Gastrocnemius medialis (tissue), 4 donors: ENCODE measurements around the gene UBAP1L. TPM values are rescaled to one million over a fixed set of nuclear protein-coding genes. Genes with fewer than 3 reads are reported as not detected.

Experiments
- ATAC-seq, 2 donors: fragments of 150-250 bp; one replicate each; pipeline ENCODE4 v1.9.1; 2016
- DNase-seq, 2 donors: peaks; one replicate each; pipeline ENCODE4 v3.0.0-alpha.2; 2019
- H3K27ac ChIP-seq, 4 donors: fragments of 200-600 bp; sonication (generic); 1 replicate in 1 of 4; 2 replicates in 3 of 4; pipeline ENCODE4 v1.5.1; 2016 to 2018; ENCODE audit warnings: mild to moderate bottlenecking in 2 of 4, moderate library complexity in 1 of 4
- H3K27me3 ChIP-seq, 3 donors: fragments of 200-600 bp; sonication (generic) in 2 of 3; 1 replicate in 1 of 3; 2 replicates in 2 of 3; pipeline versions ENCODE4 v1.5.1 to v1.6.0; 2016 to 2019; ENCODE audit warnings: mild to moderate bottlenecking in 1 of 3, moderate library complexity in 1 of 3
- H3K36me3 ChIP-seq, 2 donors: fragments of 200-600 bp; sonication (generic) in 1 of 2; one replicate each; pipeline ENCODE4 v1.5.1; 2017 to 2018
- H3K4me1 ChIP-seq, 2 donors: fragments of 200-600 bp; sonication (generic) in 1 of 2; one replicate each; pipeline ENCODE4 v1.5.1; 2016 to 2017; ENCODE audit warnings: mild to moderate bottlenecking in 2 of 2
- H3K4me3 ChIP-seq, 4 donors: fragments of 200-600 bp; sonication (generic) in 3 of 4; 1 replicate in 1 of 4; 2 replicates in 3 of 4; pipeline ENCODE4 v1.5.1; 2016 to 2019; ENCODE audit warnings: mild to moderate bottlenecking in 2 of 4
- H3K9me3 ChIP-seq, 3 donors: fragments of 200-600 bp; sonication (generic) in 2 of 3; 1 replicate in 1 of 3; 2 replicates in 2 of 3; pipeline ENCODE4 v1.5.1; 2016 to 2019
- POLR2A ChIP-seq, 2 donors: fragments of 450-650 bp; IDR thresholded peaks; one replicate each; pipeline ENCODE4 v1.6.1; 2017; ENCODE audit warnings: antibody characterized with exemption in 2 of 2, mild to moderate bottlenecking in 2 of 2, moderate library complexity in 2 of 2
- in situ Hi-C, 4 donors: fragments of 200-750 bp; cut with MboI; loops; one replicate each; pipeline versions ENCODE4 v1.15.0 to v1.8.0; 2017; ENCODE audit warnings: low sequenced_read_pairs in 4 of 4
- intact Hi-C: fragments of 100-400 bp; cut with DNase I; formaldehyde crosslinking; loops from one replicate; pipeline ENCODE4 v1.15.1; 2023; ENCODE audit warnings: low total_unique reads
- total RNA-seq, 4 donors: library from RNA; depleted of rRNA; stranded (reverse); fragments of >200 nt; gene quantifications; one replicate each; pipeline versions ENCODE4 v1.1.0 to v1.2.3, GENCODE V29; 2016
- TF ChIP-seq, protein P1 (sequence below), 5 experiments: fragments of 450-650 bp in 3 of 5; fragments of 200-600 bp in 2 of 5; sonication (generic) in 2 of 5; IDR thresholded peaks in 4 of 5; conservative IDR thresholded peaks in 1 of 5; 1 replicate in 4 of 5; 2 replicates in 1 of 5; pipeline ENCODE4 v1.5.1; 2016 to 2019; ENCODE audit warnings: antibody characterized with exemption in 5 of 5, mild to moderate bottlenecking in 3 of 5, moderate library complexity in 3 of 5

Gene UBAP1L
- total RNA-seq = 1 to 10 TPM in 2 of 4 donors, under 1 TPM in 2; 0.65 to 3.3 (median 1.4) TPM

DNA sequence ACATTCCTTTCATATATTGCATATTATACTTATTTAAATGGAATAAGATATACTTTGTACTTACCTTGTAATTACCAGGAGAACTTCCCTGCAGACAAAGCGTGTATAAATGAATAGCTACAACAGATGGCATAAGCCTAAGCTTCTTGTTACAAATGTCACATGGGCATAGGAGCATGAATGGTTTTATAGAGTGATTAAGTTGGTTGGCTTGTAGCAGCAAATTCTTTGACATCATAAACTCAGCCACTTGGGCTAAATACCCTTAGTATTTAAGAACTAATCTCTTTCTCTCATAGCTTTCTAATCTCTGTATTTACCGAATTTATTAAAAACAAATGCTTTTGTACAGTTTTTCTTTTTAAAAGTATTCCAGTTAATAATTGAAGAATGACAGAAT is at the start of gene UBAP1L:
Gene UBAP1L (minus strand): TSS at position 115 of the 400 bp plus-strand sequence. CDS start 8,985 bp downstream, outside the sequence.
- TF ChIP-seq POLR2A (IDR thresholded peaks at IDR 0.05) = no peak
- TF ChIP-seq, protein P1, sequence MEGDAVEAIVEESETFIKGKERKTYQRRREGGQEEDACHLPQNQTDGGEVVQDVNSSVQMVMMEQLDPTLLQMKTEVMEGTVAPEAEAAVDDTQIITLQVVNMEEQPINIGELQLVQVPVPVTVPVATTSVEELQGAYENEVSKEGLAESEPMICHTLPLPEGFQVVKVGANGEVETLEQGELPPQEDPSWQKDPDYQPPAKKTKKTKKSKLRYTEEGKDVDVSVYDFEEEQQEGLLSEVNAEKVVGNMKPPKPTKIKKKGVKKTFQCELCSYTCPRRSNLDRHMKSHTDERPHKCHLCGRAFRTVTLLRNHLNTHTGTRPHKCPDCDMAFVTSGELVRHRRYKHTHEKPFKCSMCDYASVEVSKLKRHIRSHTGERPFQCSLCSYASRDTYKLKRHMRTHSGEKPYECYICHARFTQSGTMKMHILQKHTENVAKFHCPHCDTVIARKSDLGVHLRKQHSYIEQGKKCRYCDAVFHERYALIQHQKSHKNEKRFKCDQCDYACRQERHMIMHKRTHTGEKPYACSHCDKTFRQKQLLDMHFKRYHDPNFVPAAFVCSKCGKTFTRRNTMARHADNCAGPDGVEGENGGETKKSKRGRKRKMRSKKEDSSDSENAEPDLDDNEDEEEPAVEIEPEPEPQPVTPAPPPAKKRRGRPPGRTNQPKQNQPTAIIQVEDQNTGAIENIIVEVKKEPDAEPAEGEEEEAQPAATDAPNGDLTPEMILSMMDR (IDR thresholded peaks at IDR 0.05 in 4 of 5, conservative IDR thresholded peaks at IDR 0.05 in 1 of 5) = no peak
- H3K36me3 ChIP-seq = peaks cover 2 to 56% of the 10 kb centered on the region in 2 donors
- intact Hi-C loops = no loop called here

GRCh38 chr15:65164139-65164538 is 49.1 kb upstream of the UBAP1L start:
- Histone ChIP-seq H3K4me1 (peaks cover 23 to 26% of the 10 kb centered on the region in 2 donors), H3K4me3 (no peak overlapping the region), H3K27ac (peak overlapping the region in 3 of 4 donors; percentile 2 to 66 (median 45)), H3K27me3 (no peaks in the 10 kb centered on the region), H3K36me3 (peaks cover 0 to 26% of the 10 kb centered on the region in 2 donors), H3K9me3 (no peaks in the 10 kb centered on the region)
- in situ Hi-C loops (no loop called here), intact Hi-C loops (no loop called here)
- no peak for TF ChIP-seq POLR2A (IDR thresholded peaks at IDR 0.05)
- TF ChIP-seq, protein P1 (IDR thresholded peaks at IDR 0.05 in 4 of 5, conservative IDR thresholded peaks at IDR 0.05 in 1 of 5) = no peak
- DNase-seq = no peak
- no peak for ATAC-seq

More for the DNA sequence above, at the start of gene UBAP1L:
- peaks cover 0 to 15% of the 10 kb centered on the region in 2 donors for H3K4me1 ChIP-seq
- no peak within 1 kb of the TSS for H3K4me3 ChIP-seq
- no peak for DNase-seq
- ATAC-seq = peak; percentile 39 to 83
- no peaks in the 10 kb centered on the region for H3K27me3 ChIP-seq
- in situ Hi-C loops = no loop called here
- H3K9me3 ChIP-seq = no peaks in the 10 kb centered on the region
- H3K27ac ChIP-seq = peak within 1 kb of the TSS in 1 of 4 donors; percentile 21

DNA sequence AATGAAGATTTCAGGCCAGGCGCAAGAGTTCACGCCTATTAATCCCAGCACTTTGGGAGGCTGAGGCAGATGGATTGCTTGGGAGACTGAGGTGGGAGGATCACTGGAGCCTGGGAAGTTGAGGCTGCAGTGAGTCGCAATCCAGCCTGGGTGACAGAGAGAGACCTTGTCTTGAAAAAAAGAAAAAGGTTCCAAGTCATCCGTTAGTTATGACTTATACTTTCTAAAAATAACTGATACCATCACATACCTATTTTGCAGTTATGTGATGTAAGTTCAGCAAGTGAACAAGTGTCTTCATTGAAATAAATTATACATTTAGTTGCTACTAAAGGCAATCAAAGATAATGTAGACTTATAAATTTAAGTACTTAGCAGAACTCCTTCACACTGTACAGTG is 48.0 kb upstream of the UBAP1L start:
- TF ChIP-seq POLR2A (IDR thresholded peaks at IDR 0.05) = no peak
- TF ChIP-seq, protein P1 (IDR thresholded peaks at IDR 0.05 in 4 of 5, conservative IDR thresholded peaks at IDR 0.05 in 1 of 5) = no peak
- ATAC-seq = peak; percentile 98 to 99

GRCh38 chr15:65156692-65157091 is 41.7 kb upstream of the UBAP1L start:
- Histone ChIP-seq H3K27ac (no peak overlapping the region), H3K36me3 (peaks cover 15 to 70% of the 10 kb centered on the region in 2 donors), H3K9me3 (no peaks in the 10 kb centered on the region), H3K27me3 (no peaks in the 10 kb centered on the region), H3K4me1 (peaks cover 0 to under 1% of the 10 kb centered on the region in 2 donors), H3K4me3 (no peak overlapping the region)
- in situ Hi-C loops = no loop called here
- TF ChIP-seq, protein P1 (IDR thresholded peaks at IDR 0.05 in 4 of 5, conservative IDR thresholded peaks at IDR 0.05 in 1 of 5) = no peak
- TF ChIP-seq POLR2A (IDR thresholded peaks at IDR 0.05) = no peak
- DNase-seq (no peak), ATAC-seq (no peak)
- intact Hi-C loops = no loop called here

More for the DNA sequence above, 48.0 kb upstream of the UBAP1L start:
- no peaks in the 10 kb centered on the region for H3K9me3 ChIP-seq
- H3K4me3 ChIP-seq = no peak overlapping the region
- peak in 1 of 2 donors; percentile 42 for DNase-seq
- H3K4me1 ChIP-seq = peaks cover 23 to 26% of the 10 kb centered on the region in 2 donors
- intact Hi-C loops = loop anchor here (2.0 kb wide), 1 partner anchor 22 kb away; the partner anchor contains the start of gene CLPX
- H3K27ac ChIP-seq = peak overlapping the region; percentile 45 to 66 (median 58)
- in situ Hi-C loops = no loop called here
- H3K36me3 ChIP-seq = peaks cover 2 to 29% of the 10 kb centered on the region in 2 donors
- no peaks in the 10 kb centered on the region for H3K27me3 ChIP-seq
